Midbrain (tissue), 1 donor: ENCODE results near the gene SCD.

Experiments used
- DNase-seq: peaks from one replicate; lab custom pipeline; 2025; lab: John Stamatoyannopoulos, UW

The SCD gene

GRCh38 chr10:100401631-100402328 lies 54.7 kb downstream of the SCD start:
- DNase-seq, result no peak

- DNase-seq, result no peak
These were observed 56.7 kb downstream of the SCD start for GRCh38 chr10:100403734-100404133.

- DNase-seq, result no peak
These were observed 66.1 kb downstream of the SCD start for GRCh38 chr10:100413173-100413572.
